HG03378 (cell line): Measurements from ENCODE around the gene AP1M2.

ENCODE experiments used
- ATAC-seq: cut with Tn5 transposase; IDR thresholded peaks from one replicate; pipeline ENCODE4 v1.9.1; 2021; ENCODE audit warnings: mild to moderate bottlenecking, moderate library complexity; ENCODE audit not compliant: unreplicated experiment

The AP1M2 gene

DNA sequence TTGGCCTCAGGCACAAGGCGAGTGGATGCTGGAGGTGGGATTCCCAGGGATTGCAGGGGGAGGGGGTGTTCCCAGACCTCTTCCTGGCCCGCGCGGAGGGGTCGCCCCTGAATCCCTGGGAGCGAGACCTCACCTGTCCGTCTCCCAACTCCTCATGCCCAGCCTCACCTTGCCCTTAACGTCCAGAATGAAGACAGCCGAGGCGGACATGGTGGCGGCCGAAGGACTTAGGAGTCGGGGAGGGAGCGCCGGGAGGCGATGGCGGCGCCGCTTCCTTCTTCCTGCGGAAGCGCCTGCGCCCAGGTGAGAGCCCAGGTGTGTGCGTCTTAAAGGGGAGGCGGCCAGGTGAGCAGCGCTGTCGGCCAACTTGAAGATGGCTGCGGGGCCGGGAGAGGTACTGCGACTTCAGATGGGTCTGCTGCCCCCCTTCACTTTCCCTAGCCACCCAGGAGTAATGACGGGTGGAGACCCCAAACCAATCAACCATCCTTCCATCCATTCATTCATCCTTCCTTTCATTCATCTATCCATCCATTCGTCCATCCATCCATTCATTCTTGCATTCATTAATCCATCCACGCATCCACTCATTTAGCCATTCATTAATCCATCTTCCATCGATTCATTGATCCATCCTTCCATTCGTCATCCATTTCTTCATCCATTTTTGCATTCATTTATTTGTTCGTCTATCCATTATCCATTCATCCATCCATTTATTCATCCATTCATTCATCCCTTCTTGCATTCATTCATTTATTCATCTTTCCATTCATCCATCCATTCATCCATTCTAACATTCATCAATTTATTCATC, at the start of gene AP1M2:
AP1M2 (minus strand) TSS at position 291 of the 817 bp plus-strand sequence; CDS start at position 210, 81 bp downstream.
- ATAC-seq, result no peak

DNA sequence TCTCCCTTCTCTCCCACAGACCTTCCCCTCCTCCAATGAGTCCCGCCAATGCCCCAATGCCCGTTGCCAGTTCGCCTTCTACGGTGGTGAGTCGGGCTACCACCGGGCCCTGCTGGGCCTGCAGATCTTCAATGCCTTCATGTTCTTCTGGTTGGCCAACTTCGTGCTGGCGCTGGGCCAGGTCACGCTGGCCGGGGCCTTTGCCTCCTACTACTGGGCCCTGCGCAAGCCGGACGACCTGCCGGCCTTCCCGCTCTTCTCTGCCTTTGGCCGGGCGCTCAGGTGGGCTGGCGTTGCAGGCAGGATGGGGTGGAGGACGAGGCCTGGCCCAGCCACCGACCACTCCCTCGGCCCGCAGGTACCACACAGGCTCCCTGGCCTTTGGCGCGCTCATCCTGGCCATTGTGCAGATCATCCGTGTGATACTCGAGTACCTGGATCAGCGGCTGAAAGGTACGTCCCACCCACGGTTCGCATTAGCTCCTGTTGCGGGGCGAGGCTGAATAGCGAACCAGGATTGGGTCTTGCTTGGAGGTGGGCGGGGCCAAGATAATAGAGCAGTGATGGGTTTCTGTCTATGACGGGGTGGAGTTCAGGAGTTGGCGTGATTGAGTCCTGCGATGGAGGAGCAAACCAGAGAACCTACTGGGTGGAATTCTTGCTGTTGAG, 49.3 kb upstream of the AP1M2 start:
- ATAC-seq, result no peak

DNA sequence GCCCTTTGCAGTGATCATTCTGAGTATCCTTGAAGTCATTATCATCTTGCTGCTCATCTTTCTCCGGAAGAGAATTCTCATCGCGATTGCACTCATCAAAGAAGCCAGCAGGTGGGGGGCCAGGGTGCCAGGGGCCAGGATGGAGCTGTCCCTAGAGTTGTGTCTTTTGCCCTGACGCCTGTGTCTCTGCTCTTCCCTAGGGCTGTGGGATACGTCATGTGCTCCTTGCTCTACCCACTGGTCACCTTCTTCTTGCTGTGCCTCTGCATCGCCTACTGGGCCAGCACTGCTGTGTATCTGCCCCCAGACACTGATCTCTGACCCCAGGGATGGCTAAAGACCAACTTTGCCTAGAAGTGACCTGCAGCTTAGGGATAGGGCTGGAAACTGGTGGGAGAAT, 47.9 kb upstream of the AP1M2 start:
- no peak for ATAC-seq

DNA sequence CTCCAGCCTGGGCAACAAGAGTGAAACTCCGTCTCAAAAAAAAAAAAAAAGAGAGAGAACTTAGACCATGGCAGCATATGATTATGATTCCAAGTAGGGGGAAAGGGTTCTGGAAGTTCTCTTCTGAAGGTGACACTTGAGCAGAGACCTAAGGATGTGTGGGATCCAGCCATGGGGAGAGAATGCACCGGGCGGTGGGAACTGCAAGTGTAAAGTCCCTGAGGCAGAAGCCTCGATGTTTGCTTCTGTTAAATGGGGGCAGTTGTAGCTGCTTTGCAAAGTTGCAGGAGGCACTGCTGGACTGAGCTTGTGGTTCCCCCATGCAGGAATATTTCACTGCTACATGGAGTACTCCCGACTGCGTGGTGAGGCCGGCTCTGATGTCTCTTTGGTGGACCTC, 47.3 kb upstream of the AP1M2 start:
- no peak for ATAC-seq

DNA sequence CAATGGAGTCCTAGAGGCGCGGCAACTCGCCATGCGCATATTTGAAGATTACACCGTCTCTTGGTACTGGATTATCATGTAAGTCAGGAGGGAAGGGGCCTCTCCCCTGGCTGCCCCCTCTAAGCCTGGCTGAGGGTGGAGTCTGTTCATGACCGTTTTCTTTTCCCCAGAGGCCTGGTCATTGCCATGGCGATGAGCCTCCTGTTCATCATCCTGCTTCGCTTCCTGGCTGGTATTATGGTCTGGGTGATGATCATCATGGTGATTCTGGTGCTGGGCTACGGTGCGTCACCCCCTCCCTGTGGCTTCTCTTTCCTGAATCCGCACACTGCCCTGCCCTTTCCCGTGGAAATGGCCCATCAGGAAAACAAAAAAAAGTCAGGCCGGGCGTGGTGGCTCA, 44.8 kb upstream of the AP1M2 start:
- ATAC-seq, result no peak

DNA sequence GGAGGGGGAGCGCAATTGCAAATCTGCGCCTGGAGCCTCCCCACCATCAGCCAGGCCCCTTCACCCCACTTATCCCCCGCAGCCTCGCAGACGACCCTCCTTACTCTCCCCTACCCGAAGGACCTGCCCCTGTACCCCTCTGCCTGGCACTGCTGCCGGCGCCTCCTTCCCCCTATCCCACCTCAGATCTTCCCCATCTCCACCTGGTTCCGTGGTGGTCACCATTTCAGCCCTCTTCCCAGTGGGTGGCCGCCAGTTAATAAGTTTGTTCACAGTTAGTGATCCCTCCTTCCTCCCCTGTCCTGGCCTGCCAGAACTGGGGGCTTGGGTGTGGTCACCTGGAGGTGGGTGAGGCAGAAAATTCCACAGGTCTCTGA, 38.6 kb upstream of the AP1M2 start:
- no peak for ATAC-seq

DNA sequence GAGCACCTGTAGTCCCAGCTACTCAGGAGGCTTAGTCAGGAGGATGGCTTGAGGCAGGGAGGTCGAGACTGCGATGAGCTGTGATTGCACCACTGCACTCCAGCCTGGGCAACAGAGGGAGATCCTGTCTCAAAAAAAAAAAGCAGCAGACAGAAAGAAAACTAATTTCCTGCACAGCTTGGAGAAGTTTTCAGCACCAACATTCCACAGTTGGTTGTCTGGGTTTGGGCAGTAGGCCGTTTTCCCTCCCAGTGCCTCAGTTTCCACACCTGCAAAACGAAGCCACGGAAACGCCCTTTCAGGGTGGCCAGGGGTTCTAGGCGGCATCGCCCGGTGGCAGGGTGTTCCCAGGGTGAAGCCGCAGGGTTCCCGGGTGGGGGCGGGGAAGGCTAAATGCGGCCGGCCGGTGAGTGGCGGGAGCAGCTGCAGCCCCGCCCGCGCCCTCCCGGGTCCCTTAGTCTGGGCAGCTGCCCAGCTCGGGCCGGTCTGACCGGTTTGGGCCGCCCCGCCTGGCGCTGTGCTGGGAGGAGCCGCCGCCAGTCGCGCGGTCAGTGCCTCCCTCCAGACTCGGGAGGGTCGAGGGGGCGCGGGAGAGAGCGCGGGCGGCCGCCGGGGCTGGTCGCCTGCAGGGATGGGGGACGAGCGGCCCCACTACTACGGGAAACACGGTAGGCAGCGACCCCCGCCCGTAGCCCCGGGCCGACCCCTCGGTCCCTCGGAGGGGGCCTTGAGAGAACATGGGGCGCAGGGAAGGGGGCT, 38.1 kb upstream of the AP1M2 start, which contains the start of gene SLC44A2:
SLC44A2 (plus strand) TSS at position 551 of the 759 bp plus-strand sequence; CDS start at position 632, 81 bp downstream.
- no peak for ATAC-seq

DNA sequence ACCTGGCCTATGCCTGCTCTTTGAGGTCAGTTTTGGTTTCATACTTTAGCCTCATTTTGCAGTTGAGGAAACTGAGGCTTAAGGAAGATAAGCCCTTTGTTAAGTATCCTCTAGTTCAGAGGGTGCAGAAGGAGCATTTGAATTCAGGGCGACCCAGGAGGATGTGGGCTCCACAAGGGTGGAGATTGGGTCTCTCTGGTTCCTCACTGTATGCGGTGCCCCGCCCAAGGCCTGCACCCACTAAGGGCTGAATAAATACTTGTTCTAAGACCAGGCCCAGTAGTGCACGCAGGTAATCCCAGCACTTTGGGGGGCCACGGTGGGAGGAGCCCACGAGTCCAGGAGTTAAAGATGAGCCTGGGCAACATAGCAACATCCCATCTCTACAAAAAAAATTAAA, 37.5 kb upstream of the AP1M2 start:
- no peak for ATAC-seq

DNA sequence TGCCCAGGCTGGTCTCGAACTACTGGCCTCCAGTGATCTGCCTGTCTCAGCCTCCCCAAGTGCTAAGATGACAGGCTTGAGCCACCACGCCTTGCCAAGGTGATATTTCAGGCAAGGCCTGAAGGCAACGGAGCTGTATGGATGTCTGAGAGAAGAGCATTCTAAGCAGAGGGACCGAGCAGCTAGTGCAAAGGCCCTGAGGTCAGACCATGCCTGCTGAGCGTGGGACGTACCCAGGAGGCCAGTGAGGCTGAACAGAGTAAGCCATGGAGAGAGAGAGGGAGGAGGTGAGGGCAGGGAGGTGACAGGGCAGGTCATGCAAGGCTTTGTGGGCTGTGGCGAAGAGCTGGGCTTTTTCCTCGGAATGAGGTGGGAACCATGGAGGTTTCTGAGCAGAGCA, 34.9 kb upstream of the AP1M2 start:
- ATAC-seq, result no peak

DNA sequence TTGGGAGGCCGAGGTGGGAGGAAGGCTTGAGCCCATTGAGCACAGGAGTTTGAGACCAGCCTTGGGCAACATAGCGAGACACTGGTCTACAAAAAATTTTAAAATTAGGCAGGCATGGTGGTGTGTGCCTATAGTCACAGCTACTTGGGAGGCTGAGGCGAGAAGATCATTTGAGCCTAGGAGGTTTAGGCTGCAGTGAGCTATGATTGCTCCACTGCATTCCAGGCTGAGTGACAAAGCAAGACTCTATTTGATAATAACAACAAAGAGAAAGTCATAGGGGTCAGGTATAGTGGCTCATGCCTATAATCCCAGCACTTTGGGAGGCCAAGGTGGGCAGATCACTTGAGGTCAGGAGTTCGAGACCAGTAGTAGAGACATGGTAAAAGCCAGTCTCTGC, 33.7 kb upstream of the AP1M2 start:
- ATAC-seq, result no peak

DNA sequence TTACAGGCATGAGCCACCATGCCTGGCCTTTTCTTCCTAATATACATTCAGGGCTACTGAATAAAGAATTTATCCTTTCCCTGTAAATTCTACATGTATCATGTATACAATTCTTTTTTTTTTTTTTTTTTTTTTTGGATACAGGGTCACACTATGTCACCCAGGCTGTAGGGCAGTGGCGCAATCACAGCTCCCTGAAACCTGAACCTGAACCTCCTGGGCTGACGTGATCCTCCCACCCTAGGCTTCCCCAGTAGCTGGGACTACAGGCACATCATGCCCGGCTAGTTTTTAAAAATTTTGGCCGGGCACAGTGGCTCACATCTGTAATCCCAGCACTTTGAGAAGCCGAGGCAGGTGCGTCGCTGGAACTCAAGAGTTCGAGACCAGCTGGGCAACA, 31.7 kb upstream of the AP1M2 start:
- no peak for ATAC-seq

DNA sequence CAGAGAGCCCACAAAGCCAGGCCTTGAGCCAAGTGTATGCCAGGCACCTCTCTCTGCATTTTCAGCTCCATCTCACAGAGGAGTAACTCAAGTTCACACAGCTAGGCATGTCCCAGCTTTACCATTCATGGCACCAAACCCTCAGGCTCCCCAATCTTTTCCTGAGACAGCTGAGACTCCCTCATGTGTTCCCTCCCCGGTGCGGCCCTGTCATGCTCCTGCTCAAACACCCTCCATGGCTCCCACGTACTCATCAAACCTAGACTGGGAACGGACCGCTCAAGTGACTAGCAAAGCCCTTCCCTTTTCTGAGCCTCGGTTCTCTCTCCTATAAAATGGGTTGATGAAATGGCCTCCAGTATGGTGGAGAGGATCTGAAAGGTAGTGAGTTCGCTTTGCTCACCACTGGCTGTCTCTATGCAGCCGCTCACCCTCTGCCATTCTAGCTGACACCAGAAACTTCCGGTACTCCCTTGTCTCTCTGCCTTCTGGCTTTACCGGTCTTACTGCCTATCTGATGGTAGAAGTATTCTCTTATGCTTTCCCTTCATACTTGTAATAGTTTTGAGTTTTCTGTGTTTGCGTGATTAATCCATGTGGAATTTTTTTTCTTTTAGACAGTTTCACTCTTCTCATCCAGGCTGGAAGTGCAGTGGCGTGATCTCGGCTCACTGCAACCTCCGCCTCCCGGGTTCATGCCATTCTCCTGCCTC, 30.5 kb upstream of the AP1M2 start:
- ATAC-seq, result no peak

DNA sequence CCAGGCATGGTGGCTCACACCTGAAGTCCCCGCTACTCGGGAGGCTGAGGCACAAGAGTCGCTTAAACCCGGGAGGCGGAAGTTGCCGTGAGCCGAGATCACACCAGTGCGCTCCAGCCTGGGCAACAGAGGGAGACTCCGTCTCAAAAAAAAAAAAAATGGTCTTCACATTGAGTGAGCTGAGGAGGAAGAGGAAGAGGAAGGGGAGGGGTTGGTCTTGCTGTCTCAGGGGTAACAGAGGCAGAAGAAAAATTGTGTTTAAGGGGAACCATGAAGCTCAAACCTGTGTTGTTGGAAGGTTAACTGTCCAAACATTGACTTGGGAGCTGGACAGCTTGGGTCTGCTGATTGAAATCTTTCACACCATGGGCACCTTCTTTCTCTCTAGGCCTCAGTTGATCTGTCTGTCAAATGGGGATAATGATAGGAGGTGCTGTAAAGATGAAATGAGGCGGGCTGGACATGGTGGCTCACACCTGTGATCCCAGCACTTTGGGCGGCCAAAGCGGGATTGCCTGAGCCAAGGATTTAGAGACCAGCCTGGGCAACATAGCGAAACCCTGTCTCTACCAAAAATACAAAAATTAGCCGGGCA, 28.4 kb upstream of the AP1M2 start:
- ATAC-seq, result no peak

DNA sequence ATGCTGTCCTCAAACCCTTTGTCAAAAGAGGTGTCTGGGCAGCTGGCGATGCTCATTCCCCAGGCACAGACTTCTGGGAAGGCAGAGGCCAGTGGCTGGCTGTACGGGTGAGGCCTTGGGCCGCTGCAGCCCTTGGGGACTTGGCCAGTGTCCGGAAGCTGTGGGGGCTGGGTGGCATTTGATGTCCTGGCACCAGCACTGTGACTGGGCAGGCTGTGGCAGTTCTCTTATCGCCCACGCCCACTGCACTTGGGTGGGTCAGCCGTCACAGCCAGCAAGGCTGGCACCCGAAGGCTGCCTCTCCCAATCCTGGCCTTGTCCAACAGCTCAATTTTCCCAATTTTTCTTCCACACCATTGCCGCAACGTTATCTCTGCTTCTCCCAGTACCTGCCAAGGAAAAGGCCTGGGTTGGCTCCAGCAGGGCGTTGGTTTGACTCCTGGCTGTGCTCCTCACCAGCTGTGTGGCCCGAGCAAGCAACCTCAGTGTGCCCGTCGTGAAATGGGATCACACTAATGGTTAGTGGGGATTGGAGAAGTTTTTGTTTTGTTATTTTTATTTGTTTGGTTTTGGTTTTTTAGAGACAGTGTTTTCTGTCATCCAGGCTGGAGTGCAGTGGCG, 25.5 kb upstream of the AP1M2 start:
- ATAC-seq, result no peak

DNA sequence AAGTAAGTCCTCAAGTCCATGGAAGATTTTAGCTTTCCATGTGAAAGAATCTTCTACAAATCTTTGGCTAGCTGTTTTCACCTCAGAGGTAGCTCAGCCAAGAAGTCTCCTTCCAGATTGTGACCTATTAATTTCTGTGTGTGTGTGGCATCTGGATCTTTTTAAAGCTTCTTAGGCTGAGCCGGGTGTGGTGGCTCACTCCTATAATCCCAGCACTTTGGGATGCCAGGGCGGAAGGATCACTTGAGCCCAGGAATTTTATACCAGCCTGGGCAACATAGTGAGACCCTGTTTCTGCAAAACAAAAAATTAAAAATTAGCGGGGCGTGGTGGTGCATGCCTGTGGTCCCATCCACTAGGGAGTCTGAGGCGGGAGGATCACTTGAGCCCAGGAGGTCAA, 24.8 kb upstream of the AP1M2 start:
- ATAC-seq, result no peak

DNA sequence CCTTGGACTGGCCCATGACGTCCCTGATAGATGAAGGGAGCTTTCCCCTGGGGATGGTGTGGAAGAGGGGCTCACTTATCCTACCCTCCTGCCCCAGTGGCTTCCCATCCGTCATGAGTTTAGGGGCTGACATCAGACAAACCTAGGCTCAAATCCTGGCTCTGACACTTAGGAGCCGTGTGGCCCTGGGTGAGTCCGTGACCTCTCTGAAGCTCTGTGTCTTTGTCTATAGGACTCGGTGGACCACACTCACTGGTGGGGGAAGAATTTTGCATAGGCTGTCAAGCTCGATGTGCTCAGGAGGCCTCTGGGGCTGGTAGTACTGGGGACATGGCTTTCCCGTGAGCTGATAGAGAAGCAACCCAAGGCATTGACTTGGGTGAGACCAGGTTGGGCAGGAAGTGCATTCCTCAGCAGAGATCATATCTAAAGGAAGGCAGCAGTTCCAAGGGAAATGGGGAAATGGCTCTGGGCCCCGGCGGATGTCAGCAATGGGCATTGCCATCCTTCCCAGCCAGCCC, 17.4 kb upstream of the AP1M2 start:
- peak; percentile 14 for ATAC-seq

DNA sequence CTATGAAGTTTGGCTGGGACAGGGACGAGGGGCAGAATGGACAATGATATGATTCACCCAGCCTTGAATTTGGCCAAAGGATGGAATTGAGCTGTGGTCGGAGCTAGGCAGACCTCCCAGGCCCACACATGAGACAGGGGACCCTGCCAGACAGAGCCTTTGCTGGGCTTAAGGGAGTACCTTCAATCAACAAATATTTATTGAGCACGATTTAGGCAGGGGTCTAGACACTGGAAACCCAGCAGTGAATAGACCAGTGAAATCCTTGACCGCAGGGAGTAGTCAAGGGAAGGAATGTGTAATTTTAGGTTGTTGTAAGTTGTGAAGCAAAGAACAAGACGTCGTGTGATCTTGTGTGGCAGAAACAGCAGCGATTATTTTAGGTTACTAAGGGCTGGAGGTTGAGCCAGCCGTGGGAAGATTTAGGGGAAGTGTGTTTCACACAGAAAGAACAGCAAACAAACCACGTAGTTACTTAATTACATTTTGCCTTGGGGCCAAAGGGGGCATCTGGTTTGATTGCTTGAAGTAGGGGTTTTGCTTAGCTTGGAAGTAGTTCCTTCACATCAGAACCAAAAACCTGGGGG, 16.9 kb upstream of the AP1M2 start:
- ATAC-seq, result peak; percentile 42

DNA sequence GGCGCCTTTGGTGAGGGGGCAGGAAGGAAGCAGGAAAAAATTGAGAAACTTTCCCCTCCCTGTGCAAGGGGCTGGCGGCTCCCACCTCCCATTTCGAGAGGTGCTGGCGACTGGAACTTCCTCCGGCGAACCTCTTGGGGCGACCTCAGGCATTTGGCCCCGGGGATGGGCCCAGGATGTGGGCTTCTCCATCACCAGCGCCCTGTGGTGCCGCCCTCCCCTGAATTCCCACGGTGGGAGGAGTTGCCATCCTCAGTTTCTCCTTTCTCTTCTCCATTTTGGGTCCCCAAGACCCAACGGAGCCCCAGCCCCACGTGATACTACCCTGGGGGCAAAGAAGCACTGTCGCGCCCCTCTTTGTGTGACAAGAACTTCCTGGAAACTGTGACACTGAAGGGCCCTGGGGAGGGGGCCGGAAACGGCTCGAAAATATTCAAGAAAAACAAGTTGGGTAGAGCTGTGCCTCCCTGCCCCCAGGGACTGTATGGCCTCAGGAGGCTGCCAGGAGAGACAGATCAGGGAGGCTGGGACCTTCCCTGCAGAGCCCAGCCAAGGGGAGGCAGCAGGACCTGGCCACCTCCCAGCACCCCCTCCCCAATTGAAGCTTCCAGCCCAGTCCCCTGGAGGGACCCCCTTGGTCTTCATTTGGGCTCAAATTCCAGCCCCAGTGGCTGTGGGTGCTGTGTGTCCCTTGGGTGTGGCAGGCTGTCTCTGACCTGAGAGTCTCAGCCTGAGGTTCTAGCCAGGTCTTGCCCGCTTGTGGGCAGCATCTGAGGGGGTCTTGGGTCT, 16.2 kb upstream of the AP1M2 start:
- peak; percentile 35 for ATAC-seq
